ENCODE measurements around the gene C1R. TPM values are rescaled to one million over a fixed set of nuclear protein-coding genes. Genes with fewer than 3 reads are reported as not detected.

The C1R gene
- total and polyA plus RNA-seq, 11 donors = 42.6 to 343 (median 98.5) TPM

DNA sequence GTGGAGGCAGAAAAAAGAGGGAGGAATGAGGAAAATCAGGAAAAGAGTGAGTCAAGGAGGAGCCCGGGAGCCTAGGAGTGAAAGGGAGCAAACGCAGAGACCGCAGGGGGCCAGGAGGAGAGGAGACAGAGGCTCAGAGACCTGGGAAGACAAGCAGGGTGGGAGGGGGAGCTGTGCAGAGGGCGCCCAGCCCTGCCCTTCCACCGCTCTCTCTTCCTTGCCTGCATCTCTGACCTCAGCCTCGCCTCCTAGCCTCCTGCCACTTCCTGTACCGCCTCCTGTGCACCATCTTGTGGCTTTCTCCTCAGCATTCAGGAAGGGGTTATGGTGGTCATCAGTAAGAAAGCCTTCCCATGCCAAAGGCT is 39.2 kb upstream of the C1R start:
- 49 to 66% (median 62%) methylated on average over 7 of the region's 7 CpGs for WGBS, 4 donors
- intact Hi-C loops (cut with DNase I) = no loop called here
- no peaks in the 10 kb centered on the region for H3K9me3 ChIP-seq
- H3K36me3 ChIP-seq = peaks cover 0 to 21% (median 0%) of the 10 kb centered on the region in 9 donors
- H3K4me3 ChIP-seq = peak overlapping the region in 6 of 12 donors; percentile 61 to 78 (median 70)
- no peak for TF ChIP-seq POLR2A (IDR thresholded peaks at IDR 0.05)
- TF ChIP-seq, protein P1, sequence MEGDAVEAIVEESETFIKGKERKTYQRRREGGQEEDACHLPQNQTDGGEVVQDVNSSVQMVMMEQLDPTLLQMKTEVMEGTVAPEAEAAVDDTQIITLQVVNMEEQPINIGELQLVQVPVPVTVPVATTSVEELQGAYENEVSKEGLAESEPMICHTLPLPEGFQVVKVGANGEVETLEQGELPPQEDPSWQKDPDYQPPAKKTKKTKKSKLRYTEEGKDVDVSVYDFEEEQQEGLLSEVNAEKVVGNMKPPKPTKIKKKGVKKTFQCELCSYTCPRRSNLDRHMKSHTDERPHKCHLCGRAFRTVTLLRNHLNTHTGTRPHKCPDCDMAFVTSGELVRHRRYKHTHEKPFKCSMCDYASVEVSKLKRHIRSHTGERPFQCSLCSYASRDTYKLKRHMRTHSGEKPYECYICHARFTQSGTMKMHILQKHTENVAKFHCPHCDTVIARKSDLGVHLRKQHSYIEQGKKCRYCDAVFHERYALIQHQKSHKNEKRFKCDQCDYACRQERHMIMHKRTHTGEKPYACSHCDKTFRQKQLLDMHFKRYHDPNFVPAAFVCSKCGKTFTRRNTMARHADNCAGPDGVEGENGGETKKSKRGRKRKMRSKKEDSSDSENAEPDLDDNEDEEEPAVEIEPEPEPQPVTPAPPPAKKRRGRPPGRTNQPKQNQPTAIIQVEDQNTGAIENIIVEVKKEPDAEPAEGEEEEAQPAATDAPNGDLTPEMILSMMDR (IDR thresholded peaks at IDR 0.05) = no peak
- peaks cover 0 to 19% (median 0%) of the 10 kb centered on the region in 9 donors for H3K27me3 ChIP-seq
- ATAC-seq = no peak
- H3K4me1 ChIP-seq = peaks cover 0 to 29% (median 19%) of the 10 kb centered on the region in 12 donors
- DNase-seq = no peak
- H3K27ac ChIP-seq = no peak overlapping the region

DNA sequence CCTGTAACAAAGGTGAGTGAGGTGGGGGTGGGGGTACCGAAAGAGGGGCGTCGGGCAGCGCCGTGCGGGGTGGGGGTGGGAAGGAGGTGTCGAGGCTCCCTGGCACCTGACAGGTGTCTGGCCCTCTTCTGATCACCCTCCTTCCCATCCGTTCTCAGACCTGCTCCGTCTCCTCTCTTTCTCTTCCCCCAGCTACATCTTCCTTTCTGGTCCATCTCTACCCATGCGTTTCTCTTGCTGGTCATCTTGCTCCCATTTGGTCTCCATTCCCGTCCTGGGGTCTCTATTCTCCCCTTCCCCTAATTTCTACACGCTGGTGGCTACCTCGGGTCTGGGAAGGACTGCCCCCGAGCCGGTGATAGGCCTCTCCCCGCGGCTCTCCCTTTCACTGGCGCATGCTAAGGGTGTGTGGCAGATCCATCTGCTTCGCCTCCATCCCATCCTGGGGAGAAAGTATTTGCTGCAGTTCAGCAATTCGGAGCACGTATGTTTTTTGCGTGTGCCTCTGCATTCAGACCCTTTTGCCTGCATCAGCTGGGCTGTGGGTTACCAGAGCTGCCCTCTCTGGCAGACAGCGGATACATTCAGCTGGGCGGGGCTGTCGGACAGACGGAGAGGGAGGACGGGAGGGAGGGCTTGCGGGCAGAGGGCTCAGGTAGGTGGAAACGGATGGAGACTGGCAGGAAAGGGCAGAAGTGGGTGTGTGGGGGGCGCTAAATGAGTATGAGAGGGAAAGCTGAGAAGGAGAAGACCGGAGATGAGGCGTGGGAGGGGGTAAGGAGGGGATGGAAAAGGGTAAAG is 38.7 kb upstream of the C1R start:
- peak overlapping the region in 9 of 12 donors; percentile 6 to 71 (median 54) for H3K27ac ChIP-seq
- peak overlapping the region; percentile 50 to 78 (median 64) for H3K4me3 ChIP-seq
- DNase-seq = peak; percentile 34 to 73 (median 59)
- intact Hi-C loops (cut with DNase I) = loop anchor here in 1 of 10 donors (1.0 kb wide), 1 partner anchor 38 kb away; no protein-coding TSS in a partner anchor
- 4 to 8% (median 6%) methylated on average over 32 of the region's 32 CpGs for WGBS, 4 donors
- peak; percentile 27 to 61 (median 56) for ATAC-seq
- peaks cover 0 to 15% (median 0%) of the 10 kb centered on the region in 9 donors for H3K36me3 ChIP-seq
- TF ChIP-seq POLR2A (IDR thresholded peaks at IDR 0.05) = no peak
- TF ChIP-seq, protein P1 (IDR thresholded peaks at IDR 0.05) = no peak
- peaks cover 0 to 29% (median 19%) of the 10 kb centered on the region in 12 donors for H3K4me1 ChIP-seq
- peaks cover 0 to 19% (median 0%) of the 10 kb centered on the region in 9 donors for H3K27me3 ChIP-seq
- no peaks in the 10 kb centered on the region for H3K9me3 ChIP-seq

DNA sequence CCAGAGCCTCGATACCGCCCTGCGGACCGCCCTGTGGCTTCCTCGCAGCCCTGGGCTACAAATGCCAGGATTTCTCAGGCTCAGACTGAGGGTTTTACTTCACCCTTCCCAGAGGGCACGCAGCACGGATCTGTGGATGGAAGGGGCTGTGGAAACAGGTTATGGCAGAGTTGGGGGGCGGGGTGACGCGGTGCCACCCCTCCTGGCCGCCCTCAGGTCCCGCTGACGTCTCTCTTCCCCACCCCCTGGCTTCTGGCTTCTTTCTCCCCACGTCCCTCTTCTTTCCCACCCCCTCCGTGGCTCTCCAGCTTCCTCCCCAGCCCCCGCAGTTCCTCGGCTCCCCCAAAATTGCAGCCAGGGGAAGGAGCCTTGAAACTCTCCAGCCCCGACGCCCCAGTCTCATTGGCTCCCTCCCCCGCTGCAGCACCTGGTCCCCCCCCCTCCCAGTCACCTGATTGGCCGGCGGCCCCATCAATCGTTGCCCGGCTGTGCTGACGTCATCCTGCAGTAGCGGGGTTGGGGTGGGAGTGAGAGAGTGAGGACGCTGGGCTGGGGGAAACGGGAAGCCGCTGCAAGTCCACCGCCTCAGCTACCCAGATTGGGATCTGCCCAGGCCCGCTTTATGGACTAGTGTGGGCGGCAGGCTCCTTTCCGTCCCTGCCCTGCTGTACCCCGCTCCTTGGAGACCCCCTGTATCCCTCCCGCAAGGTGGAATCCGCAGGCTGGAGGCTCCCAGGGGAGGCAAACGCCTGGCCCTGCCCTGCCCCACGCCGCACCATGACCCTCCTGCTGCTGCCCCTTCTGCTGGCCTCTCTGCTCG is 37.8 kb upstream of the C1R start, which contains the start of gene CLSTN3:
TSS of gene CLSTN3 (plus strand) at position 500 of the 820 bp plus-strand sequence. CDS start at position 778, 278 bp downstream.
- TF ChIP-seq, protein P1 (IDR thresholded peaks at IDR 0.05) = no peak
- TF ChIP-seq POLR2A (IDR thresholded peaks at IDR 0.05) = no peak
- Histone ChIP-seq H3K27ac (peak within 1 kb of the TSS in 10 of 12 donors; percentile 6 to 71 (median 48)), H3K27me3 (peaks cover 0 to 19% (median 0%) of the 10 kb centered on the region in 9 donors), H3K4me3 (peak within 1 kb of the TSS; percentile 50 to 78 (median 64)), H3K9me3 (no peaks in the 10 kb centered on the region), H3K4me1 (peaks cover 0 to 29% (median 19%) of the 10 kb centered on the region in 12 donors), H3K36me3 (peaks cover 0 to 10% (median 0%) of the 10 kb centered on the region in 9 donors)
- DNase-seq (peak; percentile 81 to 93 (median 89)), ATAC-seq (peak; percentile 60 to 91 (median 82))
- intact Hi-C loops (cut with DNase I) = loop anchor here in 1 of 10 donors (1.0 kb wide), 1 partner anchor 37 kb away; no protein-coding TSS in a partner anchor
- 0 to 1% (median 0%) methylated on average over 24 to 40 of the region's 40 CpGs for WGBS, 4 donors

All from heart left ventricle (tissue), 16 donors.